GM21786 (cell line): ENCODE data around the gene CDK18.
A peak's percentile ranks its signal among the peaks of the same experiment; 100 is the strongest.
"Not testable (repeated sequence)": the region's sequence is repeated elsewhere in the genome, so short reads cannot be mapped to it uniquely, and the experiment has no call there.

Experiments
- ATAC-seq: cut with Tn5 transposase; IDR thresholded peaks from one replicate; pipeline ENCODE4 v1.9.1; 2021; ENCODE audit not compliant: unreplicated experiment

Gene CDK18

DNA sequence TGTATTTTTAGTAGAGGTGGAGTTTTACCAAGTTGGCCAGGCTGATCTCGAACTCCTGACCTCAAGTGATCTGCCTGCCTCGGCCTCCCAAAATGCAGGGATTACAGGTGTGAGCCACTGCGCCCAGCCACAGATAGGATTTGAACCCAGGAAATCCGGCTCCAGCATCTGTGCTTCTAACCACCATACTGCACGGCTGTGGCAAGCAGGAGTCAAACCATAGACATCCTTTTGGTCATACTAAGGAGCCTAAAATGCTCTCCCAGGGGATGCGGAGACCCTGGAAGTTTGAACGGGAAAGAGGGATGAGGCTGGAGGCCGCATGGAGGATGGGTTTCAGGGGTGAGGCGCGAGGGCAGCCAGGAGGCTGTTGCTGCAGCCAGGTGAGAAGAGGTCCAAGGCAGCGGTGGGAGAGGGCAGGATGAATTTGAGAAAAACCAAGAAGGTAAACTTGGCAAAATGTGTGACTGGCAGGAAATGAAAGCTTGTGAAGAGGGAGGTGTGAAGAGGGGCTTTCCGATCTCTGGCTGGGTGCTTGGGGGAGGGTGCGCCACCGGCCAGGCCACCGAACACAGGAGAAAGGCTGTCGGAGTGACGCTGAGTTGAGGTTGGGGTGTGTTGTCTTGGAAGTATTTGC lies 24.0 kb upstream of the CDK18 start:
- ATAC-seq: peak; percentile 53

GRCh38 chr1:205481218-205481617 lies 23.3 kb upstream of the CDK18 start:
- peak; percentile 14 for ATAC-seq

GRCh38 chr1:205481629-205482151 lies 22.8 kb upstream of the CDK18 start:
- ATAC-seq: no peak

- not testable (repeated sequence) for ATAC-seq
Observed at GRCh38 chr1:205482587-205482986, 21.9 kb upstream of the CDK18 start.

DNA sequence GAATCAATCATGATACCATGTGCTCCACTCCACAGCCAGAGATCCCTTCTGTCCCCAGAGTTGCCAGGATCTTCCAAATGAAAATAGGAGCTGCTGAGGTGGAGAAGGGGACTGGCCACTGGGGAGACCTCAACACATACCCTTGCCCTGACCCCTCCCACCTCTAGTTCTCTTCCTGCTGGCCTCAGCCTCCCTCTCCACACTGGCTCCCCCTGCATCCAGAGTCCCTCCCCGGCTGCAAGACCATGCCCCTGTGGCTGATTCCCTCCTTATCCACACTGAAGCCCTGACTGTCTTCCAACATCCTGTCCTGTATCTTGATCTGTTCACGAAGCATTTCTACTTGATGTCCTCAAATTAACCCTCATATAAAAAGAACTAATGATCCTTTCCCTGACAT lies 21.1 kb upstream of the CDK18 start:
- no peak for ATAC-seq

DNA sequence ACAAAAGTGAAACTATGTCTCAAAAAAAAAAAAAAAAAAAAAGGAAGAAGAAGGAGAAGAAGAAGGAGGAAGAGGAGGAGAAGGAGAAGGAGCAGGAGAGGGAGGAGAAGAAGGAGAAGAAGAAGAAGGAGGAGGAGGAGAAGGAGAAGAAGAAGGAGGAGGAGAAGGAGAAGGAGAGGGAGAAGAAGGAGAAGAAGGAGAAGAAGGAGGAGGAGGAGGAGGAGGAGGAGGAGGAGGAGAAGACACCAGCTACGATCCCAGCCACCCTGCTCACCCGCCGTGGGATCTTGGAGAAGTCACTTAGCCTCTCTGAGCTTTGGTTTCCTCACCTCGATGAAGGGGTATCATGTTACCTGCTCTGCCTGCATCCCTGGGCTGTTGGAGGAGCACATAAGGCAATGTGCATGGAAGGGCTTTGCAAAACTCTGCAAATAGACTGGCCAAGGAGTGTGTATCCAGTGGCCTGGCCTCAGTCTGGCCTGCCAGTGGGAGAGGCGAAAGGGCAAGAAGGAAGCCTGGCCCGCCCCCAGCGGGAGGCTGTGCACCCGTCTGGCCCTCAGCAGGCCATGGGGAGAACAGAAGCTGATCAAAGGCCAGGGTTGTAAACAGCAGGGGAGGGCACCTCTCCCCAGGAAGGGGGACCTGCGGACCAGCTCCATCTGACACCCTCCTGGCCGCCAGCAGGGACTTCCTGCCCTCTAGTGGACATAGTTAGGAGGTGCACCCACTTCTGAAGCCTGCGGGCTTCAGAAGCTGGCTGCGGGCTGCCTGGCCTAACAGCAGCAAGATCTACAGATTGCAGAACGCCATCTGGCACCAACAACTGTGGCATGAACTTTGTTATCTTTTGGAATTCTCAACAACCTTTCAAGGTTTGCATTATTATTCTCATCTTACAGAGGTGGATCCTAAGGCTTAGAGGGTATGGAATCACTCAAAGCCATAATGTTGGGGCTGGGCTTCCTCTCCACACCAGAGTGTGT lies 19.2 kb upstream of the CDK18 start:
- no peak for ATAC-seq

DNA sequence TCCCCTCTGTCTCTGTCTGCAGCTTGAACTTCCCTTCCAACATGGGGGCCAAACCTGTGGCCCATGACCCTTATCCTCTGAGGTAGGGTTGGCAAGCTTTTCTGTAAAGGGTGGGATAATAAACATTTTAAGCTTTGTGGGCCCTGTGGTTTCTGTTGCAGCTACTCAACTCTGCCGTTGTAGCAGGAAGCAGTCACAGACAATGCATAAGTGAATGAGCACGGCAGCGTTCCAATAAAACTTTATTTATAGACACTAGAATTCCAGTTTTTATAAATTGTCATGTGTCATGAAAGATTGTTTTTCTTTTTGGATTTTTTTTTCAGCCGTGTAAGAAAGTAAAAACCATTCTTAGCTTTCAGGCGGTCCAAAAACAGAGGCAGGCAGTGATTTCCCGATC lies 18.2 kb upstream of the CDK18 start:
- ATAC-seq: no peak

DNA sequence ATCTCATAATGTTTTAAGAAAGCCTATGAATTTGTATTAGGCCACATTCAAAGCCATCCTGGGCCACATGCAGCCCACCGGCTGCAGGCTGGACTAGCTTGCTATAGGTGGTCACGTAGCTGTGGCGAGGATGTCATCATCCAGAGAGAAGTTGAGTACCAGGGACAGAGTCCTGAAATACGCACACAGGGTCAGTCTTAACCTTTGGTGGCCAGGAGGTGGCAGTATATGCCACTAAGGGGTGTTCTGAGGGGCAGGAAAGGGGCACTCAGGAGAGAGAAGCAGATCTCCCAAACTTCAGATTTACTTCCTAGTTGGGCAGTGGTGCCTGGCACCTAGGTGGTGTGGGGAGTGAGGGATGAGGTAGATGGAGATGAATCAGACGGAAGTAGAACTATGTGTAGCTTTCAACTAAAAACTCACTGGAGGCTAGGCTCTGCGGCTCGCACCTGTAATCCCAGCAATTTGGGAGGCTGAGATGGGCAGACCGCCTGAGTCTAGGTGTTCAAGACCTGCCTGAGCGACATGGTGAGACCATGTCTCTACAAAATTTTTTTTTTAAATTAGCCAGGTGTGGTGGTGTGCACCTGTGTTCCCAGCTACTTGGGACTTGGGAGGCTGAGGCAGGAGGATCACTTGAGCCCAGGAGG lies 16.3 kb upstream of the CDK18 start:
- no peak for ATAC-seq

DNA sequence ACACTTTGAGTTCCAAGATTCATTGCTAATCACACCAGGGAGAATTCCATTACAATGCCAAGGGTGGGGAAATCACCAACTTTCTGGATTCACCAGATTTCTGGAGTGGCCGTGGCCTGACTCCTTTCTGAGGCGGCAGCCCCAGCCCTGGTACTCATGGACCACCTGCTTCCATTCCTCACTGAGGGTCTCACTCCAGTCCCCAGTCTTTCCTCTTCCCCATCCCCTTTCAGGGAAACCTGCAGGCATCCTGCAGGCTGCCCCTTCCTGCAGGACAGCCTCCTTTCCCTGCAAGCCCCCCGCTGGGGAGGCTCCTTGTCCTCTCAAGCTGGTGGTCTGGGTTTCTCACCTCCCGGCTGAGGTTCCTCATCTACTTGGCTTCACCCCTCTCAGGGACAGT lies 12.7 kb upstream of the CDK18 start:
- no peak for ATAC-seq

DNA sequence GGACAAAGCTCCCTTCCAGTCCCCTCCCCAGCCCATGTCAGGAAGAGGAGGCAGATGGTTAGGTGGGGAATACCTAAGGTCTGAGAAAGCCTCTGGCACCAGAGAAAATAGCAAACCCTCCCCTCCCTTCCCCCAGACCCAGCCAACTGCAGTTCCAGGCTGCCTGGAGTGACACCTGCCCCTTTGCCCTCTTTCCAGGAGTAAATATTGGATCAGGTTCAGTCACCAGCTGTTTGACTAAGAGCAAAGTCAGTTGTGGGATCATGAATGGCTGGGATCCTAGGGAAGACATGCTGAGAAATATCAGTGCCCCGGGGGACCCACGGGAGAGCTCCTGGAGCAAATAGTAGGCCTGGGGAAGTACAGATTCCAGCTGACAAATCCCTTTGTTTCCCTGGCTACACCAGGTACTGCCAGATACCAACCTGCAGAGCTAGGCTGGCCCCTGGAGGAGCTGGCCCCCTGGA lies 12.2 kb upstream of the CDK18 start:
- ATAC-seq: no peak

- ATAC-seq: no peak
Observed at GRCh38 chr1:205492774-205493173, 11.7 kb upstream of the CDK18 start.

- ATAC-seq: no peak
Observed at GRCh38 chr1:205493241-205494085, 11.0 kb upstream of the CDK18 start.

DNA sequence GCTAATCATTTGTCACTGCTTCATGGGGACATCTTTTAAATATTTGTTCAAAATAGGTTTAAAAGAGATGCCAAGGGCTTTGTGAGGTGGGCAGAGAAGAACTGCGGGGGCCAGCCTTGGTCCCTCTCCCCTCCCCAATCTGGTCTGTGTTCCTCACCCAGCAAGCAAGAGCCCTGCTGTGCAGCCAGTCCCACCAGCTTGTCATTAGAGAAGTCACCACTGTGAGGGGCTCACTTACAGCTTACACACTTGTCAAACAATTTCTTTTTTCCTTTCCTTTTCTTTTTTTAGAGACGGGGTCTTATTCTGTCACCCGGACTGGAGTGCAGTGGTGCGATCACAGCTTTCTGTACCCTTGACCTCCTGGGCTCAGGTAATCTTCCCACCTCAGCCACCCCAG lies 10.4 kb upstream of the CDK18 start:
- ATAC-seq: no peak

DNA sequence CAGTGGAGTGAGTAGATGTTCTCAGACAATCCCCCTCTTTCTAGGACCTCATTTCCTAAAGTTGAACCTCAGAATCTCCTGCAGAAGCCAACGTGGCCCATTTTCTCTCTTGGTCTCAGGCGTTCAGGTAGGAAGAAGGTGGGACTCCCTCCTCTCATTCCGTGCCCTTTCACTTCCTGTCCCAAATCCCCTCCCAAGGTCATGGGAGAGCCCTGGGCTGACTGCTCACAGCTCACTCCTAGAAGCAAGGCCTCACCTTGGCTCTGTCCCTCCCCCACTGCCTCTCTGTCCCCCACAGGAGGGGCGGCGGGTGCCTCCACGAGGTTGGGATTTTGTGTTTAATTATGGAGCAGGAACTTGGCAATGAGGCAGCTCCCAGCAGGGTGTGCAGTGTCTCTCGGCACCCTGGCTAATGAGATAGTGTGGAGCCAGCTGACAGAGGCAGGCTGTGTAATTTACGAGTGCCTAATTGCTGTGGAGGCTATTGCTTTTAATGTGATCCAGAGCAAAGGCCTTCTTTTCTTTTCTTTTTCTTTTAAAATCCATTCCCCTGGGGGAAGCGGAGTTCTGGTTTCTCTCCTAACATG lies 9.1 kb upstream of the CDK18 start:
- no peak for ATAC-seq

DNA sequence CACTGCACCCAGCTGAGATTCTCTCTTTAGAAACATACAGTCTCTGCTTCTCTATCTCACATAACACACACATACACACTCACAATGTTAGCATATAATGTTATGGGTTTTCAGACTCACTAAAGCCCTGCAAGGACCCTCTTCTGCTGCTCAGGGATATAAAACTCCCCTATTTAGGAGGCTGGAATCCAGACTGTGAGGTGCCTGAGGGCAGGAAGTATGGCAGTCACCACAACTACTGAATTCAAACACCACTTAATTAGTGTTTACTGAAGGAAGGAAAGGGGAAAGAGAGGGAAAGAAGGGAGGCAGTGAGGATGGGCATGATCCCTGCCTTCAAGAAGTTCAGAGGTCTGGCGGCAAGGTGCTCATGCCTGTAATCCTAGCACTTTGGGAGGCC lies 7.8 kb upstream of the CDK18 start:
- ATAC-seq: no peak

GRCh38 chr1:205497351-205497750 lies 7.1 kb upstream of the CDK18 start:
- no peak for ATAC-seq

- no peak for ATAC-seq
Observed at GRCh38 chr1:205499789-205500188, 4.7 kb upstream of the CDK18 start.

DNA sequence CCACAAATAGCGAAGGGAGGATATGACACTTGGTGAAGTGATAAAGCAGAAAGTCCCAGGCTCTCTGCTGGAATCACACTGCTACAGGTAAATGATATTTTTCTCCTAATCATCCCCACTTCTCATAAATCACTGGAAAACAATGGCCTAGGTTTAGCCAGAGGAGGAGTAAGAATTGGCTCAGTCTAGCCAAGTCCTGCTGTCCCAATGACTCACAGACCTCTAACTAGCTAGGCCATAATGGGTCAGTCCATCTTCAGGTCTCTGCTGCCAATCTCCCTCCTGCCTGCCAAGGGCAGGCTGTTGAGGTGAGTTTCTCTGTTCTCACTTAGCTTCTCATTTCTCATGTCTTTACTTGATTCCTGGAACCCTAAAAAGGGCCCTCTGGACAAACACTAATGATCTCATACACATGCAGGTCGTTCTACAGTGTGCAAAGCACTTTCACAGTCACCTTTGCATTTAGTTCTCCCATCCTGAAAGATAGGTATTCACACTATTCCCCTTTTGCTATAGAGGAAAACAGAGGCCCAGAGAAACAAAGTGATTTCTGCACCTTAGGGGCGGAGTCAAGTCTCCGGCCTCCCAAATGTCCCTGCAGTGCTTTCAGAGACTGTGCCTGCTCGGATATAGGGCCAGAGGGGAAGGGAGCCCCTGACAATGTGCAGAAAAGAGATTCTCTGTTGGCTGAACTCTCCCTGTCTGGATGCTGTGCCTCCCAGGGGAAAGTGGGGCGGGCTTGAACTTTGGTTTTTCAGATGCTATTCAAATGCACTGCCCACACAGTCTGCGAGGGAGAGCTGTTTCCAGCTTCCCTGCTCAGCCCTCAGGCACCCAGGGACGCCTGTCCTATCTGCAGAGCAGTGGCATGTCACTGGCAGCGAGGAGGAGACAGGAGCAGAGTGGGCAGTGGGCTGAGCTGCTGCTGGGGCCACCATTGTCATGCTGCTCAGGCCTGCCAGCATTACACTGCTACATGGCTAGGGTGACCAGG lies 3.9 kb upstream of the CDK18 start:
- ATAC-seq: no peak
